ENCODE results near the gene ZBTB47. TPM values are rescaled to one million over a fixed set of nuclear protein-coding genes. Genes with fewer than 3 reads are reported as not detected.

The ZBTB47 gene
- total and polyA plus RNA-seq, 8 donors = 10.1 to 40.3 (median 23.4) TPM

DNA sequence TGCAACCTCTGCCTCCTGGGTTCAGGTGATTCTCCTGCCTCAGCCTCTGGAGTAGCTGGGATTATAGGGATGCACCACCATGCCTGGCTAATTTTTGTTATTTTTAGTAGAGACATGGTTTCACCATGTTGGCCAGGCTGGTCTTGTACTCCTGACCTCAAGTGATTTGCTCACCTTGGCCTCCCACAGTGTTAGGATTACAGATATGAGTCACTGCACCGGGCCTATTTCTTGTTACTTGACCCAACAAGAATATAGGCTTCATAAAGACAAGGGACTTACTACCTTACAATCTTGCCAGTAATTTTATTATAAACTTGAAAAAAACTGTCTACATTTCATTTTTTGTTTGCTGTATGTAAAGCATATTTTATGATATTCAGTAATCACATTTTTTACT lies 21.4 kb upstream of the ZBTB47 start:
- DNase-seq = no peak
- Histone ChIP-seq H3K4me3 (no peak overlapping the region), H3K27me3 (no peaks in the 10 kb centered on the region), H3K27ac (no peak overlapping the region), H3K4me1 (peaks cover 0 to 4% (median 0%) of the 10 kb centered on the region in 4 donors), H3K9me3 (no peaks in the 10 kb centered on the region), H3K36me3 (peaks cover 57 to 93% (median 85%) of the 10 kb centered on the region in 4 donors)
- 38 to 69% (median 53%) methylated on average over 1 of the region's 1 CpG for WGBS, 5 donors
- intact Hi-C loops (cut with DNase I; ENCODE audit: low total_unique reads) = no loop called here
- no peak for TF ChIP-seq POLR2AphosphoS5 (IDR thresholded peaks at IDR 0.05)
- TF ChIP-seq EP300 (IDR thresholded peaks at IDR 0.05) = no peak
- TF ChIP-seq, protein P1, sequence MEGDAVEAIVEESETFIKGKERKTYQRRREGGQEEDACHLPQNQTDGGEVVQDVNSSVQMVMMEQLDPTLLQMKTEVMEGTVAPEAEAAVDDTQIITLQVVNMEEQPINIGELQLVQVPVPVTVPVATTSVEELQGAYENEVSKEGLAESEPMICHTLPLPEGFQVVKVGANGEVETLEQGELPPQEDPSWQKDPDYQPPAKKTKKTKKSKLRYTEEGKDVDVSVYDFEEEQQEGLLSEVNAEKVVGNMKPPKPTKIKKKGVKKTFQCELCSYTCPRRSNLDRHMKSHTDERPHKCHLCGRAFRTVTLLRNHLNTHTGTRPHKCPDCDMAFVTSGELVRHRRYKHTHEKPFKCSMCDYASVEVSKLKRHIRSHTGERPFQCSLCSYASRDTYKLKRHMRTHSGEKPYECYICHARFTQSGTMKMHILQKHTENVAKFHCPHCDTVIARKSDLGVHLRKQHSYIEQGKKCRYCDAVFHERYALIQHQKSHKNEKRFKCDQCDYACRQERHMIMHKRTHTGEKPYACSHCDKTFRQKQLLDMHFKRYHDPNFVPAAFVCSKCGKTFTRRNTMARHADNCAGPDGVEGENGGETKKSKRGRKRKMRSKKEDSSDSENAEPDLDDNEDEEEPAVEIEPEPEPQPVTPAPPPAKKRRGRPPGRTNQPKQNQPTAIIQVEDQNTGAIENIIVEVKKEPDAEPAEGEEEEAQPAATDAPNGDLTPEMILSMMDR (IDR thresholded peaks at IDR 0.05) = no peak
- no peak for TF ChIP-seq POLR2A (IDR thresholded peaks at IDR 0.05)

DNA sequence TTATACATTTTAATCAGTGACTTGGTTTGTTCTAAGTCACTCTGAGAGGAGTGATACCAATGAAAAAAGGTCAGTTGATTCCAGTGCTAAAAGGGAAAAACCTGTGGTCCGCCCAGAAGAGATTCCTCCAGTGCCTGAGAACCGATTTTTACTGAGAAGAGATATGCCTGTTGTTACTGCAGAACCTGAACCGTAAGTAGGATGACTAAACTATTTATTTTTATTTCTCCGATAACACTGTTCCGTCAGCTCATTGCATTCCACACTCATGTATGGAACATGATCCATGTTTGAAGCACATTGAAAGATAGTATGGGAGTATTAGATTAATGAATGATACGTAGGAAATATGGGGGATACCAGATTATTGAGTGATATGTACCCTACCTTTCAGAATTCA lies 20.0 kb upstream of the ZBTB47 start:
- Histone ChIP-seq H3K4me3 (no peak overlapping the region), H3K36me3 (peaks cover 71 to 93% (median 89%) of the 10 kb centered on the region in 4 donors), H3K9me3 (no peaks in the 10 kb centered on the region), H3K4me1 (peaks cover 0 to 7% (median 0%) of the 10 kb centered on the region in 4 donors), H3K27me3 (no peaks in the 10 kb centered on the region), H3K27ac (no peak overlapping the region)
- intact Hi-C loops (cut with DNase I; ENCODE audit: low total_unique reads) = no loop called here
- WGBS, 5 donors = 81 to 89% (median 83%) methylated on average over 6 of the region's 6 CpGs
- TF ChIP-seq, protein P1 (IDR thresholded peaks at IDR 0.05) = no peak
- no peak for TF ChIP-seq POLR2AphosphoS5 (IDR thresholded peaks at IDR 0.05)
- DNase-seq = no peak

DNA sequence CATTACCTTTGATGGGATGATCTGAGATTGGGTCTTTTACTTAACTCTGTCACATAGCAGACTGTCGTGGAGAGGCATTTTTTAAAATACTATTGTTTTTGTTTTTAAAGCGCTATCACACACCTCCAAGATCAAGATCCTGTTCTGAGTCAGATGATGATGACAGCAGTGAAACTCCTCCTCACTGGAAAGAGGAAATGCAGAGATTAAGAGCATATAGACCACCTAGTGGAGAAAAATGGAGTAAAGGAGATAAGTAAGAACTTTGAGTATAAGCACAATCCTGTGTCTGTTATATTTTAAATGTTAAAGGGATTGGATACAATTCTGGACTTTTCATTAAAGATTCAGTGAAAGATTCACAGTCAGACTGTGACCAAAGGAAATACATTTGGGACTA lies 18.4 kb upstream of the ZBTB47 start:
- H3K27me3 ChIP-seq = no peaks in the 10 kb centered on the region
- H3K9me3 ChIP-seq = no peaks in the 10 kb centered on the region
- H3K4me3 ChIP-seq = no peak overlapping the region
- TF ChIP-seq POLR2AphosphoS5 (IDR thresholded peaks at IDR 0.05) (no peak), EP300 (IDR thresholded peaks at IDR 0.05) (no peak), POLR2A (IDR thresholded peaks at IDR 0.05) (no peak)
- TF ChIP-seq, protein P1 (IDR thresholded peaks at IDR 0.05) = no peak
- H3K36me3 ChIP-seq = peaks cover 81 to 100% (median 100%) of the 10 kb centered on the region in 4 donors
- intact Hi-C loops (cut with DNase I; ENCODE audit: low total_unique reads) = no loop called here
- peaks cover 0 to 12% (median 4%) of the 10 kb centered on the region in 4 donors for H3K4me1 ChIP-seq
- whole genome bisulfite sequencing, 5 donors = 79 to 92% (median 91%) methylated on average over 2 of the region's 2 CpGs
- DNase-seq = no peak
- H3K27ac ChIP-seq = no peak overlapping the region

DNA sequence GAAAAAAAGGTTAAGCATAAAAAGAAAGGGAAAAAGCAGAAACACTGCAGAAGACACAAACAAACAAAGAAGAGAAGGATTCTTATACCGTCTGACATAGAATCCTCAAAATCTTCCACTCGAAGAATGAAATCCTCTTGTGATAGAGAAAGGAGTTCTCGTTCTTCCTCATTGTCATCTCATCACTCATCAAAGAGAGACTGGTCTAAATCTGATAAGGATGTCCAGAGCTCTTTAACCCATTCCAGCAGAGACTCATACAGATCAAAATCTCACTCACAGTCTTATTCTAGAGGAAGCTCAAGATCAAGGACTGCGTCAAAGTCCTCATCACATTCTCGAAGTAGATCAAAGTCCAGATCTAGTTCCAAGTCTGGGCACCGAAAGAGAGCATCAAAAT lies 16.5 kb upstream of the ZBTB47 start:
- H3K36me3 ChIP-seq = peaks cover 80 to 100% (median 100%) of the 10 kb centered on the region in 4 donors
- H3K27me3 ChIP-seq = no peaks in the 10 kb centered on the region
- intact Hi-C loops (cut with DNase I; ENCODE audit: low total_unique reads) = no loop called here
- WGBS, 5 donors = 85 to 95% (median 90%) methylated on average over 6 of the region's 6 CpGs
- peaks cover 0 to 12% (median 3%) of the 10 kb centered on the region in 4 donors for H3K4me1 ChIP-seq
- no peak overlapping the region for H3K4me3 ChIP-seq
- H3K9me3 ChIP-seq = no peaks in the 10 kb centered on the region
- H3K27ac ChIP-seq = no peak overlapping the region
- TF ChIP-seq POLR2AphosphoS5 (IDR thresholded peaks at IDR 0.05) (no peak), EP300 (IDR thresholded peaks at IDR 0.05) (no peak), POLR2A (IDR thresholded peaks at IDR 0.05) (no peak)
- TF ChIP-seq, protein P1 (IDR thresholded peaks at IDR 0.05) = no peak
- no peak for DNase-seq

All from stomach (tissue), 9 donors.